ENCODE results near the gene ASPHD1. TPM values are rescaled to one million over a fixed set of nuclear protein-coding genes. Genes with fewer than 3 reads are reported as not detected.

Gene ASPHD1, protein sequence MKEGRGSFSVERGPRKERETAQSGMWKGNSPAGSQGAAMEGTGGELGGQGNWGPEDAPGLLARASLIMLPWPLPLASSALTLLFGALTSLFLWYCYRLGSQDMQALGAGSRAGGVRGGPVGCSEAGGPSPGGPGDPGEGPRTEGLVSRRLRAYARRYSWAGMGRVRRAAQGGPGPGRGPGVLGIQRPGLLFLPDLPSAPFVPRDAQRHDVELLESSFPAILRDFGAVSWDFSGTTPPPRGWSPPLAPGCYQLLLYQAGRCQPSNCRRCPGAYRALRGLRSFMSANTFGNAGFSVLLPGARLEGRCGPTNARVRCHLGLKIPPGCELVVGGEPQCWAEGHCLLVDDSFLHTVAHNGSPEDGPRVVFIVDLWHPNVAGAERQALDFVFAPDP
- not detected for total RNA-seq

DNA sequence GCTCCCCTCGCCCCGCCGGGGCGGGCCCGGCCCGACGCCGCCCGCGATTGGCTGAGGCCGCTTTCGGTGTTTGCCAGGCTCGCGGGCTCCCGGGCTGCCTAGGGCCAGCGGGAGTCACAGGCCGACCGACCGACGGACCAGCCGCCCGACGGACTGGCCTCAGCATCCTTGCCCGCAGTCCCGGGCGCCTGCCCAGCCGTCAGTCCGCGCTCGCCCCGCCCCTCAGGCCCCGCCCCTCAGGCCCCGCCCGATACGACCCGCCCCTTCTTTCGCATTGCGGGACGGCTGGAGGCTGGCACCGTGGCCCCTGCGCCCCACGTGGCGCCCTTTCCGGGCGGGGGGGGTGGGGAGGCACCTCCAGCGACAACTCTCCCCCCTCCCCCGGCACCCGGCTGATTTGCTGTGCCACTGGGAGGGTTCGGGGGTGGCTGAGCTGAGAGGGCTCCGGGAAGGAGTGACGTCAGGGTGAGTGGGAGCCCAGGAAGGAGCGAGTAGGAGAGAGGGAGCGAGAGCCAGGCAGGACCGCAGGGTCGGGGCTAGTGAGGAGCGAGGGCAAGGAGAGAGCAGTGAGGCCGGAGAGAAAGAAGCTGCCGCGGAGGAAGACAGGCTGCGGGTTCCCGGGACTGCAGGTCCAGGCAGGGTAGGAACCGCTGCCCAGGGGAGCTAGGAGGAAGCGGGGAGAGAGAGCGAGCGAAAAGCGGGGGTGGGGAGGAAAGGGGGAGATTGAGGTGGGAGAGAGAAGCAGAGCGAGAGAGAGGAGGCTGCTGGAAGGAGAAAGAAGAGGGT is at the start of gene ASPHD1:
ASPHD1 (plus strand) TSS at position 387 of the 786 bp plus-strand sequence. CDS start 484 bp downstream, outside the sequence.
- Histone ChIP-seq H3K4me3 (peak within 1 kb of the TSS; percentile 57 to 77), H3K27me3 (peaks cover 4% of the 10 kb centered on the region), H3K4me1 (peaks cover 4 to 7% of the 10 kb centered on the region in 2 donors), H3K9me3 (no peaks in the 10 kb centered on the region), H3K27ac (no peak within 1 kb of the TSS), H3K36me3 (no peaks in the 10 kb centered on the region)
- intact Hi-C loops (cut with DNase I), result loop anchor here (1.0 kb wide), 2 partner anchors 26 to 37 kb away; partner anchors contain the start of genes CDIPT and KCTD13
- peak; percentile 26 to 81 for DNase-seq (ENCODE audit: low spot score in 2 of 2)
- TF ChIP-seq, protein P1, sequence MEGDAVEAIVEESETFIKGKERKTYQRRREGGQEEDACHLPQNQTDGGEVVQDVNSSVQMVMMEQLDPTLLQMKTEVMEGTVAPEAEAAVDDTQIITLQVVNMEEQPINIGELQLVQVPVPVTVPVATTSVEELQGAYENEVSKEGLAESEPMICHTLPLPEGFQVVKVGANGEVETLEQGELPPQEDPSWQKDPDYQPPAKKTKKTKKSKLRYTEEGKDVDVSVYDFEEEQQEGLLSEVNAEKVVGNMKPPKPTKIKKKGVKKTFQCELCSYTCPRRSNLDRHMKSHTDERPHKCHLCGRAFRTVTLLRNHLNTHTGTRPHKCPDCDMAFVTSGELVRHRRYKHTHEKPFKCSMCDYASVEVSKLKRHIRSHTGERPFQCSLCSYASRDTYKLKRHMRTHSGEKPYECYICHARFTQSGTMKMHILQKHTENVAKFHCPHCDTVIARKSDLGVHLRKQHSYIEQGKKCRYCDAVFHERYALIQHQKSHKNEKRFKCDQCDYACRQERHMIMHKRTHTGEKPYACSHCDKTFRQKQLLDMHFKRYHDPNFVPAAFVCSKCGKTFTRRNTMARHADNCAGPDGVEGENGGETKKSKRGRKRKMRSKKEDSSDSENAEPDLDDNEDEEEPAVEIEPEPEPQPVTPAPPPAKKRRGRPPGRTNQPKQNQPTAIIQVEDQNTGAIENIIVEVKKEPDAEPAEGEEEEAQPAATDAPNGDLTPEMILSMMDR (IDR thresholded peaks at IDR 0.05), result no peak

DNA sequence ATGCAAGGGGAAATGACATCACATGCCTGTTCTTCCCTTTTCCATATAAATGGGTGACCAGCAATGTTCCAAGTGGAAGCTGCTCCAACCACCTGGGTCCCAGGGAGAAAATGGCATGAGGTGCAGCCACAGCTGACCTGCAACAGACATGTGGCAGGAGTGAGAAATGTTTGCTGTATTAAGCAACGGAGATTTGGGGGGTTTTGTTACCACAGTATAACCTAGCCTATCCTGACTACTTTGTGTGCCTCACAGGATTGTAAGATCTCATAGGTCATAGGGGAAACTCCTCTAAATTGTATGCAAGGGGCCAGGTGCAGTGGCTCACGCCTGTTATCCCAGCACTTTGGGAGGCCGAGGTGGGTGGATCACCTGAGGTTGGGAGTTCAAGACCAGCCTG is 49.3 kb upstream of the ASPHD1 start:
- TF ChIP-seq, protein P1 (IDR thresholded peaks at IDR 0.05), result no peak
- Histone ChIP-seq H3K9me3 (no peaks in the 10 kb centered on the region), H3K4me1 (no peaks in the 10 kb centered on the region), H3K27me3 (no peaks in the 10 kb centered on the region), H3K4me3 (no peak overlapping the region), H3K27ac (no peak overlapping the region), H3K36me3 (peaks cover 20 to 27% of the 10 kb centered on the region in 2 donors)
- intact Hi-C loops (cut with DNase I), result no loop called here
- no peak for DNase-seq (ENCODE audit: low spot score in 2 of 2)

DNA sequence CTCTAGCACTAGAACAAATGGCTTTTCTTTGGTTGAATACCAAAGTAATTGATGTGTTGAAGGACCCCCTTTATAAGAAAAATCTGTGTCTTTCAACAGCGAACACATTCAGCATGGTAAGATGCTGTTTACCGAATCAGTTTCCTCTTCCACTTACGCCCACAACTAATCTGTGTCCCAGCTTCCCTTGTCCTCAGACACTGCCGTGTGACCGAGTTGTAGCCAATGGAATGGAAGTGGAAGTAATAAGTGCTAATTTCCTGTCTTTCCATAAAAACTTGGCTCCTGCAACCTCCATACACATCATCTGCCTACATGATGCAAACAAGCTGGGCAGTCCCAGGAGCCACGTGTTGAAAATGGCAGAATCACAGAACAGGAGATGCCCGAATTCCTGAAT is 47.6 kb upstream of the ASPHD1 start:
- Histone ChIP-seq H3K4me1 (no peaks in the 10 kb centered on the region), H3K9me3 (no peaks in the 10 kb centered on the region), H3K27ac (no peak overlapping the region), H3K4me3 (no peak overlapping the region), H3K36me3 (peaks cover 4 to 11% of the 10 kb centered on the region in 2 donors), H3K27me3 (no peaks in the 10 kb centered on the region)
- no peak for DNase-seq (ENCODE audit: low spot score in 2 of 2)
- TF ChIP-seq, protein P1 (IDR thresholded peaks at IDR 0.05), result no peak
- intact Hi-C loops (cut with DNase I), result no loop called here

DNA sequence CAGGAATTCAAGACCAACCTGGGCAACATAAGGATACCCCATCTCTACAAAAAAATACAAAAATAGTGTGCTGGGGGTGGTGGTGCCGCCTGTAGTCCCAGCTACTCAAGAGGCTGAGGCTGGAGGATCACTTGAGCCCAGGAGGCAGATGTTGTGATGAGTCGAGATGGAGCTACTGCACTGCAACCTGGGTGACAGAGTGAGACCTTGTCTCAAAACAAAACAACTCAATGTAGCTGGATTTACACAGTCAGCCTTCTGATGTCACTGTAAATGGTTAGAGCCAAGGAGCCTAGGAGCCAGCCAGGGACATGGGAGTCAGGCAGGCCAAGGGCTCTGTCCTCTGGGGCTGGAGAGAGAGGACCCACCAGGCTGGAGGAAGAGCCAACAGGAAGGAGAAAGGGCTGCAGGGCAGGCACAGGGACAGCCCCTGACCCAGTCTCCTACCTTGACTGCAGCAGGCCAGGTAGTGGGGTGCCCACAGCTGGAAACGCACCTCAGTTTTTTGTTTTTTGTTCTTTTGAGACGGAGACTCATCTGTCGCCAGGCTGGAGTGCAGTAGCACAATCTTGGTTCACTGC is 45.7 kb upstream of the ASPHD1 start:
- no peak overlapping the region for H3K27ac ChIP-seq
- H3K4me1 ChIP-seq, result peaks cover 0 to 11% of the 10 kb centered on the region in 2 donors
- peaks cover 8 to 10% of the 10 kb centered on the region in 2 donors for H3K36me3 ChIP-seq
- no peaks in the 10 kb centered on the region for H3K9me3 ChIP-seq
- intact Hi-C loops (cut with DNase I), result no loop called here
- no peak for DNase-seq (ENCODE audit: low spot score in 2 of 2)
- TF ChIP-seq, protein P1 (IDR thresholded peaks at IDR 0.05), result no peak
- no peaks in the 10 kb centered on the region for H3K27me3 ChIP-seq
- H3K4me3 ChIP-seq, result no peak overlapping the region

DNA sequence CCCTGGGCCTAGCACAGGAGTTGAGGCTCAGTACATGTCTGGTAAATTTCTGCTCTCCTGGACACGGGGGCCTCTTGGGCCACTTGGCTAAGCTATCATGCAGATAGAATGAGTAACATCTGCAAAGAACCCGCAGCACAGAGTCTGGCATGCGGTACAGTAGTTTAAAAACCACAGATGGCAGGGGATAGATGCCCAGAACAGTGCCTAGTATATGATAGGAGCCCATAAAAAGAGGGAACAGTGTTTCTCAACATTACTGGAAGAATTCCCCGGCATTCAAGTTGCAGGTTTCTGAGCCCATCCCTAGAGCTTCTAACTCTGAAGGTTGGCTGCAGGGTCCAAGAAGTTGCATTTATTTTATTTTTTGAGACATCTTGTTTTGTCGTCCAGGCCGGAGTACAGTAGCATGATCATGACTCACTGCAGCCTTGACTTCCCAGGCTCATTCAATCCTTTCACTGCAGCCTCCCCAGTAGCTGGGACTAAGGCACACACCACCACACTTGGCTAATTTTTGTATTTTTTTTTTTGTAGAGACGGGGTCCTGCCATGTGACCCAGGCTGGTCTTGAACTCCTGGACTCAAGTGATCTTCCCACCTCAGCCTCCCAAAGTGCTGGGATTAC is 43.0 kb upstream of the ASPHD1 start:
- intact Hi-C loops (cut with DNase I), result no loop called here
- Histone ChIP-seq H3K27ac (no peak overlapping the region), H3K36me3 (peaks cover 12 to 25% of the 10 kb centered on the region in 2 donors), H3K4me3 (no peak overlapping the region), H3K4me1 (peaks cover 4 to 25% of the 10 kb centered on the region in 2 donors), H3K27me3 (no peaks in the 10 kb centered on the region), H3K9me3 (no peaks in the 10 kb centered on the region)
- DNase-seq (ENCODE audit: low spot score in 2 of 2), result no peak
- TF ChIP-seq, protein P1 (IDR thresholded peaks at IDR 0.05), result no peak

Measured in ascending aorta (tissue), 2 donors.